GM21390 (cell line): ENCODE data around the gene ALDH1L1.

Experiments
- ATAC-seq: cut with Tn5 transposase; IDR thresholded peaks from one replicate; pipeline ENCODE4 v1.9.1; 2021; ENCODE audit not compliant: unreplicated experiment

The ALDH1L1 gene

DNA sequence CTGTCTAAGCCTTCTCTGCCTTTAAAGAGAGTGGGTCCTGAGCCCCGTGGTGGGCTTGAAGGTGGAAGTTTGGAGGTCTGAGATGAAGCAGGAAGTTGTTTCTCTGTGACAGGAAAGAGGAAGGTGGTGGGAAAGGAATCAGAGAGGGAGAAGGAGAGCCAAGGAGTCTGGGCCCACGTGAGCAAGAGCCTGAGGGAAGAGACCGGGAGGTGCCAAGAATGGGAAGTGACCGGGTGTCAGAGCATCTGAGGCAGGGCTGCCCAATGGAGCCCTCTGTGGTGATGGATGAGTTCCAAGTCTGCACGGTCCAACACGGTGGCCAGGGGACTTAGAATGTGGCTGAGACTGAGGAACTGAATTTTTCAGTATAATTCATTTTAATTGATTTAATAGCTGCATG, 24.6 kb downstream of the ALDH1L1 start:
- no peak for ATAC-seq

DNA sequence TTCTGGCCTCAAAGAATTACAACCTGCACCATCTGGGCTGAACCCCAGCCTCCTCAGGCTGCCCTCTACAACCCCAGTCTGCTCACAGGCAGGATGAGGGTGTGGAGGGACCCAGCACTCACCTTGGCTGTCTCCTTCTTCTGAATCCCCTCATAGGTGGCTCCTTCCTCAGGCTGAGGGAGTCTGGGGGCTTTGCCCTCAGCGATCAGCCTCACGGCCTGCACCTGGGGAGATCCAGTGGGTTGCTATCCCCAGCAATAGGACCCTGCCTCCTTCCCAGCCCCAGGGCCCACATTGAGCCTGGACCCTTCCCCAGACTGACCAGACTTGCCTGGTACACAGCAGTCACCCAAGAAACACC, 25.1 kb downstream of the ALDH1L1 start:
- no peak for ATAC-seq

DNA sequence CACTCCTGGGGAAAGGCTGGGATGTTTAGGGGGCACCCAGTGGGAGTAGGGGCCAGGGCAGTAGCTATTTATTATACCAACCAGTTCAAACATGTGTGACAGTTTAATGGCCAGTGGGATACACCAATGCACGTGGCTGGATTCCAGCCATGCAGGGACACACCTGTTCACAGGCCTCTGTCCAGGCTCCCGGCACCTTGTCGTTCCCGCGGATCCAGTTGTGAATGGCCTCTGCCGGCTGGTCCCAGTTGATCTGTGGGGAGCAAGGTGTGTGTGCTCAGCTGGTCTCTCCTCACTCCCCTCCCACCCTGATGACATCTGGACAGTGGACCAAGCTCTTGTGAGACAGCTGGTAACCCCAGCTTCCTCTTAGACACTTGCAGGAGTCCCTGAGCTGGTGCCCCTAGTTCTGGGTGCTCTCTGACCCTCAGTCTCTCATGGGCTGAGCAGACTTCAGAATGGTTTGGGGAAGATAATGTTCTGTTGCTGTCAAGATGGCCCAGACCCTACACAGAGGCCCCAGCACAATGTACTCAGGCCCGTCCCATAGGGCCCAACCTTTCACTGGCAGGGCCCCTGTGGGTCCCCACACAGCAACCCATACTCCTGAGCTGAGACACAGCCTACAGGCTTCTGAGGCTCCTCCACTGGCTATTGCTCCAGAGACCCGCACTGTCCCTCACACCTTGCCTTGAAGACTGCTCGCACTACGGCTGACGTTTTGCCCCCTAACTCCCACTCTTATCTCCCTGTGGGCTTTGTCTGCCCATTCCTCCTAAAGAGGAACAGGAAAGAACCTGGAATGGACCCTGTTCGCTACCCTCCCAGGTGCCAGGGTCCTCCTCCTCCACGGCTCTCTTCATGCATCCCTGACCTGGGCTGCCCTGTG, 25.8 kb downstream of the ALDH1L1 start:
- ATAC-seq = no peak

DNA sequence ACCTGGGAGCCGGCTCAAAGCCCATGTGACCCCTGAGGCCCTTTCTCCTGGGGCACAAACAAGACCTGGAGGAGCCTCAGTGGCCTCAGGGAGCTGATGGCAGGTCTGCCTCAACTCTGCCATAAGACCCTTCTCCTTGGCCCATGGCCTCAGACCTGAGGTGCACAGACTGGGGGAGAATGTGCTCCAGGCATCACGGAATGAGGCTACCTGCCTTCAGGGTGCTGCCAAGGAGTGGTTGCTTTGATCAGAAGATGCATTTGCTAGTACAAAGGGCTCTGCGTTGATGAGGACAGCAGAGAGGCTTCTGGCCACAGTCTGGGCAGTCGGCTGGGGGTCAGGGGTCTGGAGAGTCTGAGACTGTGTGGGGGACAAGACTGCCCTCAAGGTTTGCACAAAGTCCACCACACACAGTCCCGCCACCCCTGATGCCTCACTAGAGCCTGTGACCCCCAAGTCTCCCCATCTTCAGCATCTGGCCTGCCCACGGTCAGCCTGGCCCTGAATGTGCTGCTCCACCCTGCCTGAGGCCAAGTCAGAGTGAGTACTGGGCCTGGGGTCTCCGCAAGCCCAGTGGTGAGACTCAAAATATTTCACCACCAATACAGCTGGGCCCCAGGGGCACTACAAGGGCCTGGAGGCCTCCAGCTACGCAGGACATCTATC, 26.6 kb downstream of the ALDH1L1 start:
- ATAC-seq = no peak

DNA sequence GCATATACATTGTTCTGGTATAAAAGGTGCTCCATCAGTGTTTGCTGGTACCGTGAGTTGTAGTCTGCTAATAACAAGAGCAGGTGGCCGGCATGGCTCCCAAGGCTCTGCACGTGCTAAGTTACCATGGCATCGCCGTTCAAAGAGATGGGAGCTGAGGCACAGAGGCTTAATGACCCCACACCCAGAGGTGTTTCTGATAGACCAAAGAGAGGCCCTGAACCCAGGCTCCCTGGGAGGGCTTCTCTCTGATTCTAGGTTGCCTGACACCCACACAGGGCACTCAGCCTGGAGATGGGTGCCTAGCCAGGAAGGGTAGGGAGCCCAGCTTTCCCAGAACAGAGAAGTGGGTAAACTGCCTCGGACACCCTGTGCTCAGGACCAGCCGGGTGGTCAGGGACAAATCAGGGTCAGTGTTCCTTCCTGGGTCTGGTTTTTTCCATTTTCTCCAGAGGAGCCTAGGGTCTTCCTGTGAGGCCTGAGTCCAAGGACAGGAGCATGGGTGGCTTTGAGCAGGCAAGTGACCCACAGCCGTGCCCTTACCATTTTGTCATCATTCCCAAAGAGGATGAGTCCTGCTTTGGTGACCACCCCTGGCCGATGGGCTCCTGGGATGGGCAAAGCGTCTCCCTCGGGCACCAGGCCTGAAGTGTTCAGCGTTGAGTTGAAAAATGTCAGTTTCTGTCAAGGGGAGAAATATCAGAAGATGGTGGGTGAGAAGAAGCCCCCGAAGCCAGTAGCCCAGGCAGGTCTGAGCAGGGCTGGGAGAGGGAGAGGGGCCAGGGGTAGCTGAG, 27.3 kb downstream of the ALDH1L1 start:
- ATAC-seq = no peak

DNA sequence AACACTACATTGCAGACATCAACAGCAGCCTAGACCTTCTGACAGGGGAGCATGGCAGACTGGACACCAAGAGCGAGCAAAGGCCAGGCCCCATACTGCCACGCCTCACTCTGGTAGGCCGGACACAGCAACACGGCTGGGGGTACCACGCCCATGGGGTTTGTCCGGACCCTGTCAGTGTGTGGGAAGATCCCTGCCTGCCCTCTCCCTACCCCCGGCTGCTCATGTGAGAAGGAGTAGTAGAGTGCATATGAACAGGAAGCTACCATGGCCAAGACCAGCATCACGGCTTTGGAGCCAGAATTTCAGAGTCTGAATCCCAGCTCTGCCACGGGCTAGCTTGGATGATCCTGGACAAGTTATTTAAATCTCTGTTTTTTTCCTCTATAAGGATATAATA, 27.9 kb downstream of the ALDH1L1 start:
- no peak for ATAC-seq

DNA sequence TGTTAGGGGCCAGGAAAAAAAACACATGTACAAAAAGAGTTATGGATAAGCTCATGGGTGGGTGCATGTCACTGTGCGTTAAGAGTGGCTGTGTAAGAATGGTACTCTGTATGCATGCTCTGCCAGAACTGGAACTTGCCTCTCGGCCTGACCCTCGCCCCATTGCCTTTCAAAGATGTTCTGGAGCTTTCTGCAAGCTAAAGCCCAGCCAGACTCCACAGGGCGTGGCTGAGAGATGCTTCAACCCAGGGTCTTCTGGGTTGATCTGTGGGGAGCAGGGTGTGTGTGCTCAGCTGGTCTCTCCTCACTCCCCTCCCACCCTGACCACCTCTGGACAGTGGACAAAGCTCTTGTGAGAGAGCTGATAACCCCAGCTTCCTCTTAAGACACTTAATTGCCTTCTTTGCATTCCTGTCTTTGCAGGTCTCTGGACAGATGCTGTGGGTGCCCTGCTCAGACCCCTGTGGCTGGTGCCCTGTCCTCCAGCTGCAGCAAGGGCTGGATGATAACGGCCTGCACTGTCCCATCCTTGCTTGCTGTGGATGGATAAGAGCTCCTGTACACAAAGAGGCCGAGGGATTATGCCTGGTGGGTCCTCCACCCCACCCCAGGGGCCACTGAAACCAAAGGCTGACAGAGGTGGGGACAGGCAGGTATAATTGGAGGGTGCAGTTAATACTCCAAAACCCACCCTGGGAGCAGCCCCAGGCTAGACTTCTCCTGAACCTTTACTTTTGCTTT, 28.7 kb downstream of the ALDH1L1 start:
- no peak for ATAC-seq

DNA sequence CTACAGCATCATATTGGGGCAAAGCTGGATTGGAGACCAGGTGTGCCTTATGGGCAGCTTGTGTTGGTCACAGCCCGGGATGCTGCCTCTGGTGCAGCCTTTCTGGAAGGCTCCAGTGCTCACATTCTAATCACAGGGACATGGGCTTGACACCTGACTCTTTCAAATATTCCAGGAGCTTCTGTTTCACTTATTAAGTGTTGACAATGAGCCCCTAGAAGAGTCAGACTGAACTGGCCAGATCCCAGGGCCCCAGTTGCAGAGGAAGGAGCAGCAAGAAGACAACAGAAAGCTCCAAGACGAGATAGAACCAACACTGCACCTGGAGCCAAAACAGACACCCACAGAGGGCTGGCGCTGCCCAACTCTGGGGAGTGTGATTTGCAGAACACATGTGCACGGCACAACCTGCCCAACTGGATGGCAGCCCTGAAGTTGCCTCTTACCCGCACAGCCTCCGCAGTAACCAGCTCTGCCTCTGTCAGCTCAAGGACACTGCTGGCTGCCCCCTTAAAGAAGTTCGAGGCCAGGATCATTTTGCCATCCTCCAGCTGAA, 30.3 kb downstream of the ALDH1L1 start:
- ATAC-seq = no peak

DNA sequence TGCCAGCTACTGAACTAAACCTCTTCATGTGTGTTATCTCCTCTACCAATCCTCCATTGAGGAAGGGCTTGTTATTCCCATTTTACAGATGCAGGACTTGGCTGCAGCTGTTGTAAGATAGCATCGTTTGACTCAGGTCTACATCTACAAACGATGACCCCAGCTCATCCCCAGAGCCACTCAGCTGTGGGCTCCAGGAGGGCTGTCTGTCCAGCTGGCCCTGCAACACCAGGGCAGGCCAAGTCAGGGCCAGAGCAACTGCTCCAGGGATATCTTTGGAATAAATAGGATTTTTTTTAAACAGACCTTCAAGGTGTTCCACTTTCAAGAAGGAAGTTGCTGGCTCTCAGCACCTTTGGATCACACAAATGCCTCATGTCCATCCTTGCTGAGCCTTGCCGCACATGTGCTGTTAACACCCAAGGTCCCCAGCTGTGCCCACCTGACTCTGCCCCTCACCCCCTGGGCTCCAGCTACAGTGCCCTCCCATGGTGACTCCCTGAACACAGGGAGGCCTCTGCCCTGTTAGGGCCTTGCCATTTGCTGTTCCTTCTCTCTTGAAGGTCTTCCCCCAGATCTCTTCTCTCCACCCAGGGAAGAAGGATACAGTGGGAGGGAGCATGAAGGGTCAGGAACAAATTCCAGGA, 31.0 kb downstream of the ALDH1L1 start:
- ATAC-seq = no peak

DNA sequence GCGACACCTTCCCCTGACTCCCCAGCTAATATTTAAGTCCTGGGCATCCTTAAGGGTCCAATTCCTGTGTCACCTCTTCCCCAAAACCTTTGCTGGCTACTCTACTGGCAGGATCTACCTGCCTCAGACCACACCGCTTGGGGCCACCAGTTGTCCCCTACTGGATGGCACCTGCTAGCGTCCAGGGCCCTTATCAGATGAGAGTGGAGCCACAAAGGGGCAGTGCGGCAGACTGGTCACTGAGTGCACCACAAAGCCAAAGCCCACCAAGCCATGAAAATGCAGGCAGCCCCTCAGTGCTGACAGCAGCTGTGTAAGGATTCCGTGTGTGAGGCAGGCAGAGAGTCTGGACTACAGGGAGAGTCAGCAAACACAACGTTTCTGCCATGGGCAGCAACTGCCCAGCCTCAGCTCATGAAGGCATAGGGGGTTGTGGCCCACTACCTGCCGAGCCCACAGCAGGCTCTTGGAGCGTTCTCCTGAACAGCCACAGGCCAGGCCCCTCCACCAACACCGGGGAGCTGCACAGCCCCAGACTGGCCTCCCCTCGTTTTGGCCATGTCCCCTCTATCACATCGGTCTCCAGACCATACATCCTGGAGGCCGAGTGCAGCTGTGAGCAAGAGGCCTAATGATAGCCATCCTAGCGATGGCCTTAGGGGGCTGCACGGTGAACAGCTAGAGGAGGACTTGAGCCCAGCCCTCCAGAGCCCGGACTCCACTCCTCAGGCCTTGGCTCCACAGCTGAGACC, 32.3 kb downstream of the ALDH1L1 start:
- no peak for ATAC-seq

DNA sequence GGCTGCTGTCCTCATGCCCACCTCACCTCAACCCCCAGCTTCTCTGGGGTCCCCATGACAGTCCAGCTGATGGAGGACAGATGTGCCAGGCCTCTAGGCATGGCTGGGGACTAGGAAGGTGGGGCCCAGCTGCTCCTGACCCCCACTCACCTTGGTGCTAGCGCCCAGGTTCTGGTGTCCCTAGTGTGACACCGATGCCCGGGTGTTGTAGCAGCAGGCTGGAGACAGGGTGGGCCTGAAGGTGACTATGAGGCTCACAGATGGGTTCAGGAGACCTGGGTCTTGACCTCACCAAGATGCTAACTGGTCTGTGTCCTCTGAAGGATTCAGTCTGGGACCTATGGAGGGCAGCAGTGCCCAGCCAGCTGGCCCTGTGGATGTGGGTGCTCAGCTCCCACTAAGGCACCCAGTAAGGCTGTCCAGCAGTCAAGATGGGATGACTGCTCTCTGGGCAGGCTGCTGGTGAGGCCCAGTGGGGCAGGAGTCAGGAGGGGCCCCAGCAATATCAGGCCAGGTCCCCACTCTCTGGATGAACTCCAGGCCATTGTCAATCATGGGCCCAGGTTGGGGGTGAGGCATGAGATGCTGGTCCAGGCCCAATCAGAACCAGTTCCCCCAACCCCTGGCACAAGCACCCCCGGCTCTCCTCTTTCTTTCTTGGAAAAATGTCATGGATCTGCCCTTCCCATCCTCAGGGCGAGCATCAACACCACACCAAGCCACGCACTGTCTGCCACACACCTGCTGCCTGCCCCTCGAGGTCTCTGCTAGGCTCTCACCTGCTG, 33.0 kb downstream of the ALDH1L1 start:
- ATAC-seq = no peak

DNA sequence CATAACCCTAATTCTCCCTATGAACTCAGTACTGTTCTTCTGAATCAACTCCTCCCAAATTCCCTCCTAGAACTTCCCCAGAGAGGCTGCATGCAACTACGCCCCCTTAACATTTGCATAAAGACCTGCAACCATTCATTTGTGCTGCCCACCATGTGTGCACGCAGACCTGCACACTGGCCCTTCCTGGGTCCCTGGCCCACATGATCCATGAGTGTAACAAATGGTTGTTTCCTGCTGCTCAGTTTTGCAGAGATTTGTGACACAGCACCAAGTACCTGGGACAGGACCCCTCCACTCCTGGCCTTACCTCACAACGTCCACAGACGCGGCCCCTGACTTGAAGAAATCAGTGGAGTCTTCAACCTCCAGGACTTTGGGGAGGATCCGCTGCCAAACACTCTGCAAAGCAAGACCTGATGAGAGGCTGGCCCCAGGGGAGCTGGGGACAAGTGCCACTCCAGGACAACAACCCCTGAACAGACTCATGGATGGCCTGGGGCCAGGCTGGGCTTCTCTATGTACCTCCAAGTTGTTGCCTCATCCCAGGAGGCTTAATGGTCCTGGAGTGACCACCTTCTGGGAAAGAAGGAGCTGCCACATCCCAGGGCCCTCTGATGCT, 33.8 kb downstream of the ALDH1L1 start:
- ATAC-seq = no peak

DNA sequence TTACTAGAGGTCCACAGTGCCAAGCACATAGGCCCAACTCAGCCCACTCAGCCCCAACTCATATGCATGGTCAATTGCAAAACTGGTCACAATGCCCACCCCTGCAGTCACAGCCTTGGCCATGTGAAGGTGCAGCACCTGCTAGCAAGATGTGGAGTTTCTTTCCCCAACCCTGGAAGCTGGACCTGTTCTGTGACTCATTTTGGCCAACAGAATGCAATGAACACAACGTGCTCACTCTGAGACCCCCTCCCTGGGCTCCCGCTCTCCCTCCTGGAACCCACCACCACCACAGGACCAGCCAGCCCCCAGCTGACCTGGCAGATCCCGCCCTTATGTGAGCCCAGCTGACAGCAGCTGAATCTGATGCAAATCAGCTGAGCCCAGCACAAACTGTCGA, 34.4 kb downstream of the ALDH1L1 start:
- no peak for ATAC-seq

DNA sequence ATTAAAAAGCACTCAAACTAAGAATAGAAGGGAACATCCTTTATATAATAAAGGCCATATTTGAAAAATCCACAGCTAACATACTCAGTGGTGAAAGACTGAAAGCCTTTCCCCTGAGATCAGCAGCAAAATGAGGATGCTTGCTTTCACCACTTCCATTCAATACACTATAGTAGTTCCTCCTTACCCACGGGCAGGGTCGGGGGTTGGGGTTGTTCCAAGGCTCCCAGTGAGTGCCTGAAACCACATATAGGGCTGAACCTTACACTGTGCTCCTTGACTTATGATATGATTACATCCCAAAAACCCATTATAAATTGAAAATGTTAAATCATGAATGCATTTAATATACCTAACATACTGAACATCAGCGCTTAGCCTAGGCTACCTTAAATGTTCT, 37.7 kb downstream of the ALDH1L1 start:
- no peak for ATAC-seq

DNA sequence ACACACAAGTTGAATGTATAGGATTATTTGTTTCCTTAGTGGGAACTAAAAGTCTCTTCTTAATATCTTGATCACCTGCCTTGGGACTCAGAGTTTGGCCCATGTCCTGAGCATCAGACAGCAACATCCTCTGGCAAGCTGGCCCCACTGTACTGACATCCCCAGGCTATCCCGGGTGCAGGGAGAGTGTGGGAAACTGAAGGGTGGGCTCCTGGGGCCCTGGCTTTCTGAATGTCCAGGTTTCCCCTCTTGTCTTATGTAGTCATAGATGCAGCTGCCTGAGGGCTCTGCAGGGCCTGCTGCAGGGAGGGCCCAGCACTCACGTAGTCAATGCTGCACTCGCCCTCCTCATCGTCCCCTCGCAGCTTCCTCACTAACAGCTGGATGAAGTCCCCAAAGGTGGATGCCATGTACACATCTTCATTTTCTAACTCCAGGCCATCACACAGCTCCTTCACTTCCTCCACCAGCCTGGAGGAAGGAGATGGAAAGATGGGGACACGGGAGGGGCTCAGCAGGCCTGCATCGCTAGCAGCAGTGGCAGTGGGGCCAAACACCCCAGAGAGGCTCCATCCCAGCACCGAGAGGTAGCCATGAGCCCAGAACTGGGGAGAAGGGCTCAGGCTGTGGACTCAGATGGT, 42.8 kb downstream of the ALDH1L1 start:
- ATAC-seq = no peak

DNA sequence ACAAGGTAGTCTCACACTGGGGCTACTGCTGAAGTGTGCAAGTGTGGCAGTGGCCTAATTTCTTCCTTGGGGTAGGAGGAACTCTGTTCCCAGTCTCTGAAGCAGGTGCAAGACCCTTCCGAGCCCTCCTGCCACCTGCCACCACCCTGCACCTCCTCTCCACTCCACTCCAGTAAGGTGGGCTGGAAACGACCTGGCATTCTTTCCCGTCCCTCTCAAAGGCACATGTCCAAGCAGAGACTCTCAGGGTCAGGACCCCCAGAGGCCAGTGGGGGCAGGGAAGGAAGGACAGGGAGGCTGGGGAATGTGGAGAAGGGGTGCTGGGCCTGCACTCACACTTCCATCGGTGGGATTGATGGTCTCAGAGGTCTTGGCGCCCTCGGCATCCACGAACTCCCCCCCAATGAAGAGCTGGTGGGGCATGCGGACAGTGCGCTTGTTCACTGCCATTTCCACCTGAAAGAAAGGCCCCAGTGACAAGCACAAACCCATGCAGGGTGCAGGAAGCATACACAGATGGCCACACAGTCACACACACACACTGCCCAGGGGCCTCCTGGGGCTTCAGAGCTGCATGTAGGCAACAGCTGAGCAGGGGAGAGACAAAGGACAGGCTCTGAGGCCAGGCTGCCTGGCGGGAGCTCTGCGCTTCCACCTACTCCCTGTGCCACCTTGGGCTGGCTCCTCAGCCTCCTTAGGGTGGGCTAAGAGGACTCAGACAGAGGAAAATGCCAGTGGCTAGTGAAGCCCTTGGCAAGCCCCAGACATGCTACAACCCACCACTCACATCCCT, 43.8 kb downstream of the ALDH1L1 start:
- no peak for ATAC-seq
